Measurements from ENCODE around the gene IFNL3. TPM values are rescaled to one million over a fixed set of nuclear protein-coding genes. Genes with fewer than 3 reads are reported as not detected.

IFNL3 gene
- total RNA-seq, 1 donor from 2014 or later, result not detected

DNA sequence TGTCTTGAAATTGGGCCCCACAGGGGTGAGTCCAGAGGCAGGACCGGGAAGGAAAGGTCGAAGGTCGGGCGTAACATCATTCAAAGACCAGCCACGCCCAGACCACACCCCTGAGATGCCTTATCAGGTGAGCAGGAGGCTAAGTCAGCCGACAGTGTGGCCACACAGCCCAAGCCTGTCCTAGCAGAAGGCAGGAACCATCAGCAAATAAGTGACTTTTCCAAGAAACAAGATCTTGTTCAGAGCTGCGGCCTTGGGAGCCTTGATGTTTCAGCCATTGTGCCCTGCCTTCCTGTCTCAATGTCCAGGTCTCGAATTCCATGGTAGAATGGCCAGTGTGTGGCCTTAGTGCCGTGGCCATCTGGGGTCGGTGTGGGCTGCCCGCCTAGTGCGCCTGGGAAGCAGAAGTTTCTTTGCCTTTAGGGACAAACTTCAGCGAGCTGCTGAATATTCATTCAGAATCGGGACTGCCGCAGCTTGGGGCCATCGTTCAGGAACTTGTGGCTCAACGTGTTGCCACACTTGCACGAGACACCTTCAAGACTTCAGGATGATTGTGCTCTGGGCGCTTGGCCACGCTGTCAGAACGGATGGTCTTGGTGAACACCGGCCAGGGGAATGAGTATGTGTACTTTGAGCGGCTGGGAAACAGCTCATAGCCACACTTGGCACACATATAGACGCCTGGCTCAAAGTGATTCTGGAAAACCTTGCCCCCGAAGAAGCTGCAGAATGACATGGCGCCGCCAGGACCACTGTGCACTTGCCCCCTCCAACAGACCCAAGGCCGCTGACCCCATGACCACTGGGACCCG is 9.9 kb upstream of the IFNL3 start:
- no peak overlapping the region for H3K27ac Mint-ChIP-seq
- no peak for DNase-seq (ENCODE audit: low spot score in 2 of 2, unreplicated experiment in 2 of 2)
- TF ChIP-seq, protein P1, sequence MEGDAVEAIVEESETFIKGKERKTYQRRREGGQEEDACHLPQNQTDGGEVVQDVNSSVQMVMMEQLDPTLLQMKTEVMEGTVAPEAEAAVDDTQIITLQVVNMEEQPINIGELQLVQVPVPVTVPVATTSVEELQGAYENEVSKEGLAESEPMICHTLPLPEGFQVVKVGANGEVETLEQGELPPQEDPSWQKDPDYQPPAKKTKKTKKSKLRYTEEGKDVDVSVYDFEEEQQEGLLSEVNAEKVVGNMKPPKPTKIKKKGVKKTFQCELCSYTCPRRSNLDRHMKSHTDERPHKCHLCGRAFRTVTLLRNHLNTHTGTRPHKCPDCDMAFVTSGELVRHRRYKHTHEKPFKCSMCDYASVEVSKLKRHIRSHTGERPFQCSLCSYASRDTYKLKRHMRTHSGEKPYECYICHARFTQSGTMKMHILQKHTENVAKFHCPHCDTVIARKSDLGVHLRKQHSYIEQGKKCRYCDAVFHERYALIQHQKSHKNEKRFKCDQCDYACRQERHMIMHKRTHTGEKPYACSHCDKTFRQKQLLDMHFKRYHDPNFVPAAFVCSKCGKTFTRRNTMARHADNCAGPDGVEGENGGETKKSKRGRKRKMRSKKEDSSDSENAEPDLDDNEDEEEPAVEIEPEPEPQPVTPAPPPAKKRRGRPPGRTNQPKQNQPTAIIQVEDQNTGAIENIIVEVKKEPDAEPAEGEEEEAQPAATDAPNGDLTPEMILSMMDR (IDR thresholded peaks at IDR 0.05; ENCODE audit: unreplicated experiment), result no peak
- H3K27me3 Mint-ChIP-seq (ENCODE audit: low read depth), result peaks cover 13% of the 10 kb centered on the region
- peaks cover 2% of the 10 kb centered on the region for H3K36me3 Mint-ChIP-seq
- peaks cover 39% of the 10 kb centered on the region for H3K4me1 Mint-ChIP-seq
- no peak overlapping the region for H3K4me3 Mint-ChIP-seq
- H3K9me3 Mint-ChIP-seq, result peaks cover 8% of the 10 kb centered on the region

DNA sequence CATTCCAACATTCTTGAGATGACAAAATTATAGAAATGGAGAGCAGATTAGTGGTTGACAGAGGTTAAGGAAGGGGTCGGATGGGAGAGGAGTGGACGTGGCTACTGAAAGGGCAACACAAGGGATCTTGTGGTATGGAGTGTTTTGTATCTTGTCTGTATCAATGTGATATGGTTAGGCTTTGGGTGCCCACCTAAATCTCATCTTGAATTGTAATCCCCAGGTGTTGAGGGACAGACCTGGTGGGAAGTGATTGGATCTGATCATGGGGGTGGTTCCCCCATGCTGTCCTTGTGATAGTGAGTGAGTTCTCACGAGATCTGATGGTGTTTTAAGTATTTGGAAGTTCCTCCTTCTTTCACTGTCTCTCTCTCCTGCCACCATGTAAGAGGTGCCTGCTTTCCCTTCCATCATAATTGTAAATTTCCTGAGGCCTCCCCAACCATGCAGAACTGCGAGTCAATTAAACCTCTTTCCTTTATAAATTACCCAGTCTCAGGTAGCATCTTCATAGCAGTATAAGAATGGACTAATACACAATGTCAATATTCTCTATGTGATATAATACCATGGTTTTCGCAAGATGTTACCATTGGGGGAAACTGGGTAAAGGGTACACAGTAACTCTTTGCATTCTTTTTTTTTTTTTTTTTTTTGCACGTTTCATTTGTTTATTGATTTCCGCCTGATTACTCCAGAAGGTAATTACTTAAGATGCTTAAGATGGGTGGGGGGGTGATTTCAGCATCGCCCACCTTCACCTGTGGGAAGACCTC is 8.8 kb upstream of the IFNL3 start:
- Mint-ChIP-seq H3K27ac (no peak overlapping the region), H3K4me1 (peaks cover 37% of the 10 kb centered on the region)

DNA sequence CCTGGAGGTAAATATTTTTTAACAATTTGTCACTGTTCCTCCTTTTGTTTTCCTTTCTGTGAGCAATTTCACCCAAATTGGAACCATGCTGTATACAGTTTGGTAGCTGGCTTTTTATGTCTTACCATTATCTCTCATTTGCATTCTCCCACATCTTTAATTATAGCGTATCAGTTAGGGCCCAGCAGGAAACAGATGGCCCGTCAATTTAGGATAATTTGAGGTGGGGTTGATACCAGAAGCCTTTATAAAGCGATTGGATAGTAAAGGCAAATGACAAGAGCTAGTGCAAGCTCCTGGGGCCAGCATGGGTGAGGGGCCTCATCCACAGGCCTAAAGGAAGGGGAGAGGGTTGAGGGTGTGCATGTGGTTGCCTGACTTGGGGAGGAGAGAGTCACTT is 7.7 kb upstream of the IFNL3 start:
- H3K27ac Mint-ChIP-seq, result peak overlapping the region; percentile 28
- peaks cover 32% of the 10 kb centered on the region for H3K4me1 Mint-ChIP-seq
- TF ChIP-seq, protein P1 (IDR thresholded peaks at IDR 0.05; ENCODE audit: unreplicated experiment), result no peak
- H3K4me3 Mint-ChIP-seq, result no peak overlapping the region
- DNase-seq (ENCODE audit: low spot score in 2 of 2, unreplicated experiment in 2 of 2), result no peak
- peaks cover 8% of the 10 kb centered on the region for H3K9me3 Mint-ChIP-seq
- H3K36me3 Mint-ChIP-seq, result peaks cover 2% of the 10 kb centered on the region
- peaks cover 33% of the 10 kb centered on the region for H3K27me3 Mint-ChIP-seq (ENCODE audit: low read depth)

More for the DNA sequence above, 8.8 kb upstream of the IFNL3 start:
- no peak for DNase-seq (ENCODE audit: low spot score in 2 of 2, unreplicated experiment in 2 of 2)
- Mint-ChIP-seq H3K27me3 (ENCODE audit: low read depth) (peaks cover 24% of the 10 kb centered on the region), H3K36me3 (peaks cover 2% of the 10 kb centered on the region), H3K9me3 (peaks cover 8% of the 10 kb centered on the region), H3K4me3 (no peak overlapping the region)
- TF ChIP-seq, protein P1 (IDR thresholded peaks at IDR 0.05; ENCODE audit: unreplicated experiment), result no peak

DNA sequence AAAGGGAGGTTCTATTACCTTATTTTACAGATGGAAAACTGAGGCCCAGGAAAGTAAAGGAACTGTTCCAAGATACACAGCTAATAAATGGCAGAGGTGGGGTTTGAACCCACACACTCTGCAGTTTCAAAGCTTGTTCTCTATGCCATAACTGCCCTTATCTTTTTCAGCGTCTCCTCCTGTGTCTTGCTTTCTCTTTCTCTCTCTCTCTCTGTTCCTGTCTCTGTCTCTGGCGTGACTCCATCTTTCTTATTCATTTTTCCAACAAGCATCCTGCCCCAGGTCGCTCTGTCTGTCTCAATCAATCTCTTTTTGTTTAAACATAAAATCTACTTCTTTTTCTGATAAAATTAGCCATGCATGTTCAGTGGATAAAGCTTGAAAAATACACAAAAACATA is 7.0 kb upstream of the IFNL3 start:
- H3K27me3 Mint-ChIP-seq (ENCODE audit: low read depth), result peaks cover 39% of the 10 kb centered on the region

DNA sequence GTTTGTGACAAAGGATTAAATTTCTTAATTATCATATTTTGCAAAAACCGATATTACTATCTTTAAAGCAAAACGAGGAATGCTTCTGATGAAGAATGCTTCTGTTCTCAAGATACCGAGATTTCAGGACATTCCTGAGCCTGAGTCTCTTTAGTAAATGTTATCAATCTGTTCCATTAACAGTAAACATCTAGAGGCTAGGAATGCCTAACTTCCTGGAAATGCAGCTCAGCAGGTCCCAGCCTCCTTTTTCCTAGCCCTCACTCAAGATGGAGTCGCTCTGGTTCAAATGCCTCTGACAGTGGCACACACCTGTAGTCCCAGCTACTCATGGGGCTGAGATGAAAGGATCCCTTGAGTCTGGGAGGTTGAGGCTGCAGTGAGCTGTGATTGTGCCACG is 6.3 kb upstream of the IFNL3 start:
- Mint-ChIP-seq H3K4me3 (no peak overlapping the region), H3K27me3 (ENCODE audit: low read depth) (peaks cover 40% of the 10 kb centered on the region), H3K27ac (peak overlapping the region; percentile 21), H3K36me3 (no peaks in the 10 kb centered on the region), H3K9me3 (peaks cover 4% of the 10 kb centered on the region), H3K4me1 (peaks cover 34% of the 10 kb centered on the region)
- TF ChIP-seq, protein P1 (IDR thresholded peaks at IDR 0.05; ENCODE audit: unreplicated experiment), result no peak
- DNase-seq (ENCODE audit: low spot score in 2 of 2, unreplicated experiment in 2 of 2), result no peak

More for the DNA sequence above, 7.0 kb upstream of the IFNL3 start:
- no peak overlapping the region for H3K4me3 Mint-ChIP-seq
- H3K36me3 Mint-ChIP-seq, result no peaks in the 10 kb centered on the region
- peak overlapping the region; percentile 21 for H3K27ac Mint-ChIP-seq
- TF ChIP-seq, protein P1 (IDR thresholded peaks at IDR 0.05; ENCODE audit: unreplicated experiment), result no peak
- peaks cover 34% of the 10 kb centered on the region for H3K4me1 Mint-ChIP-seq
- H3K9me3 Mint-ChIP-seq, result peaks cover 6% of the 10 kb centered on the region
- no peak for DNase-seq (ENCODE audit: low spot score in 2 of 2, unreplicated experiment in 2 of 2)

Data from mesothelial cell of epicardium (in vitro differentiated cells).